Kidney epithelial cell (primary cell): ENCODE results near the gene LGI4. TPM values are rescaled to one million over a fixed set of nuclear protein-coding genes. Genes with fewer than 3 reads are reported as not detected.

Source experiments
- DNase-seq: peaks from one replicate; pipeline ENCODE4 v3.0.0-alpha.2; 2010; ENCODE audit warnings: low read depth
- H3K27me3 ChIP-seq: 2 replicates; pipeline ENCODE4 v1.6.0; 2011; ENCODE audit warnings: low read length; ENCODE audit not compliant: control insufficient read depth, insufficient read depth
- H3K36me3 ChIP-seq: 2 replicates; pipeline ENCODE4 v1.5.1; 2011; ENCODE audit warnings: low read length; ENCODE audit not compliant: control insufficient read depth, insufficient read depth
- H3K4me3 ChIP-seq: 2 replicates; pipeline ENCODE4 v1.5.1; 2011; ENCODE audit warnings: low read depth, mild to moderate bottlenecking, control low read depth, low read length
- CTCF ChIP-seq: IDR thresholded peaks from 2 replicates; pipeline ENCODE4 v1.5.1; 2011; ENCODE audit warnings: mild to moderate bottlenecking, moderate library complexity, low read length, control low read depth, inconsistent platforms; ENCODE audit not compliant: insufficient read depth, poor library complexity, severe bottlenecking
- total RNA-seq: library from RNA; depleted of rRNA; stranded (reverse); fragments of >200 nt; gene quantifications from 2 replicates; pipeline ENCODE4 v1.2.3, GENCODE V29; 2015

Gene LGI4
- total RNA-seq, 1 donor from 2014 or later = not detected

- Histone ChIP-seq H3K27me3 (no peaks in the 10 kb centered on the region), H3K4me3 (no peak overlapping the region), H3K36me3 (no peaks in the 10 kb centered on the region)
- TF ChIP-seq CTCF = no peak
- DNase-seq = no peak
These were observed 29.6 kb upstream of the LGI4 start for GRCh38 chr19:35164418-35164817.

DNA sequence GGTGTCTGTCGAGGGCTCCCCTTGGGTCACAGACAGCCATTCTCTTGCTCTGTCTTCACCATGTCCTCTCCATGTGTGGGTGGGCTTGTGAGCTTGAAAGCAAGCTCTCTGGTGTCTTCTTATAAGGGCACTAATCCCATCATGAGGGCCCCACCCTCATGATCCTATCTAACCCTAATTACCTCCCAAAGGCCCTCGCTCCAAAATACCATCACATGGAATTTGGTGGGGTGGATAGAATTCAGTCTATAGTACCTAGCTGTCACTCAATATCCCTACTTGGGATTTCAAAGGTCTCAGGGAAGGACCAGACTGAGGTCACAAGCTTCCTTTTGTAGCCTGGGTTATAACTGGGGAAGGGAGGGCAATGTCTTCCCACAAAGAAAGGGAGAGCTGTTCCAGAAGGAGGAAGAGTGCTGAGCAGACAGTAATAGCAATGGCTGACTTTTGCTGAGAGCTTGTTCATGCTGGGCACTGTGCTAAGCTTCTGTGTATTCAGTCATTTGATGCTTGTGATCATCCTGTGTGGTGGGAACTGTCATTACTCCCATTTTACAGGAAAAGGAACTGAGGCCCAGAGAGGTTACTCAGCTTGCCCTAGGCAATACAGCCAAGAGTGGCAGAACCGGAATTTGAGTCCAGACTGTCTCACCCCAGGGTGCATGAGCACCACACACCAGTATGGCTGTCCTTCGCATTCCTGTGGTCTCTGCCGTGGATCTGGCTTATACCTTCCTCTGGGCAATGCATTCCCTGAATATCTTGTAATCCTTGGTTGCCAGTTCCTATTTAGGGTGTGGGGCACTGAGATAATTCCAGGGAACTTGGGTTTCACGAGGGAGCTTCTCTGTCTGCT lies 27.8 kb upstream of the LGI4 start:
- Histone ChIP-seq H3K27me3 (no peaks in the 10 kb centered on the region), H3K36me3 (no peaks in the 10 kb centered on the region), H3K4me3 (no peak overlapping the region)
- no peak for TF ChIP-seq CTCF
- no peak for DNase-seq

DNA sequence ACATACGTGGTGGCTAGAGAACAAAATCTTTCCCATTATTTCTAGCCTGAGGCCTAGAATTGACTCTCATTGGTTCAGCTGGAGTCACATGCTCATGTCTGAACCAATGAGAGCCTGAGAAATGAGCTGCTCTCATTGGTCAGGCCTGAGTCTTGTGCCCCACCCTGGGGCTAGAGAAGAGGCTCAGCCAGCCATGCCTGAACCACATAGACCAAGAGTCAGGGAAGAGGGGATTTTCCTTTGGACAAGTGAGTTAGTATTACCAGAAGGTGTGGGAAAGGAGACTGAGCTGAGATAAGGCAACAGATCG lies 26.5 kb upstream of the LGI4 start:
- no peak overlapping the region for H3K4me3 ChIP-seq
- no peaks in the 10 kb centered on the region for H3K27me3 ChIP-seq
- DNase-seq = no peak
- no peak for TF ChIP-seq CTCF
- no peaks in the 10 kb centered on the region for H3K36me3 ChIP-seq

- Histone ChIP-seq H3K27me3 (no peaks in the 10 kb centered on the region), H3K4me3 (no peak overlapping the region), H3K36me3 (no peaks in the 10 kb centered on the region)
- no peak for DNase-seq
- no peak for TF ChIP-seq CTCF
These were observed 26.0 kb upstream of the LGI4 start for GRCh38 chr19:35160629-35161433.

GRCh38 chr19:35159606-35160005 lies 24.7 kb upstream of the LGI4 start:
- Histone ChIP-seq H3K27me3 (no peaks in the 10 kb centered on the region), H3K36me3 (no peaks in the 10 kb centered on the region), H3K4me3 (no peak overlapping the region)
- no peak for TF ChIP-seq CTCF
- no peak for DNase-seq
